T-cell (primary cell): ENCODE measurements around the gene AP3B2. TPM values are rescaled to one million over a fixed set of nuclear protein-coding genes. Genes with fewer than 3 reads are reported as not detected.

Experiments used
- ATAC-seq, 4 experiments: fragments of 200-7000 bp in 3 of 4; fragments of 150-1000 bp in 1 of 4; cut with Tn5 transposase; replicated peaks in 1 of 4; 1 replicate in 3 of 4; 2 replicates in 1 of 4; pipeline ENCODE4 v1.10.0; 2021; ENCODE audit warnings: moderate library complexity in 3 of 4, mild to moderate bottlenecking in 2 of 4, moderate number of reproducible peaks in 1 of 4
- CTCF ChIA-PET, 2 donors: fragments of 300-600 bp; sonication (Branson Sonifier 250); formaldehyde crosslinking; loops; one replicate each; lab custom pipeline; 2022; ENCODE audit warnings: antibody characterized with exemption in 2 of 2; lab: Charles Lee
- POLR2A ChIA-PET, 2 donors: fragments of 300-600 bp; sonication (Branson Sonifier 250); formaldehyde crosslinking; loops; one replicate each; lab custom pipeline; 2022; ENCODE audit warnings: antibody characterized with exemption in 2 of 2; lab: Charles Lee
- DNase-seq, 35 experiments: peaks; one replicate each; pipeline versions ENCODE4 v3.0.0 to v3.0.0-alpha.2; 2013 to 2023
- H3K27ac ChIP-seq: one replicate; pipeline ENCODE4 v1.5.1; 2013; ENCODE audit warnings: low read length
- H3K27me3 ChIP-seq, 2 experiments: replicated peaks in 1 of 2; 1 replicate in 1 of 2; 2 replicates in 1 of 2; pipeline versions ENCODE4 v1.6.1 to v1.7.0; 2013; ENCODE audit warnings: low read length in 1 of 2, mixed read lengths in 1 of 2; ENCODE audit not compliant: control insufficient read depth in 2 of 2, insufficient read depth in 2 of 2; ENCODE audit errors: extremely low read depth in 1 of 2
- H3K36me3 ChIP-seq, 2 donors: 1 replicate in 1 of 2; 2 replicates in 1 of 2; pipeline versions ENCODE4 v1.6.1 to v1.7.0; 2013; ENCODE audit warnings: low read length in 1 of 2; ENCODE audit not compliant: control insufficient read depth in 2 of 2, insufficient read depth in 1 of 2; ENCODE audit errors: extremely low read depth in 1 of 2
- H3K4me1 ChIP-seq, 2 experiments: 1 replicate in 1 of 2; 2 replicates in 1 of 2; pipeline versions ENCODE4 v1.6.1 to v1.7.0; 2013; ENCODE audit warnings: low read length in 2 of 2, mixed read lengths in 1 of 2; ENCODE audit not compliant: insufficient read depth in 2 of 2, control insufficient read depth in 1 of 2; ENCODE audit errors: extremely low read depth in 1 of 2
- H3K4me3 ChIP-seq, 2 donors: 1 replicate in 1 of 2; 2 replicates in 1 of 2; pipeline versions ENCODE4 v1.5.1 to v1.7.0; 2013; ENCODE audit warnings: mild to moderate bottlenecking in 2 of 2, low read length in 1 of 2, moderate library complexity in 1 of 2; ENCODE audit not compliant: control insufficient read depth in 1 of 2; ENCODE audit errors: extremely low read depth in 1 of 2
- H3K9me3 ChIP-seq: 2 replicates; pipeline ENCODE4 v1.7.0; 2013
- H3K27ac Mint-ChIP-seq, 2 donors: one replicate each; pipeline ENCODE4 v1.8.0; 2020 to 2021; ENCODE audit warnings: mild to moderate bottlenecking in 2 of 2, mixed read lengths in 2 of 2
- H3K27me3 Mint-ChIP-seq, 2 donors: one replicate each; pipeline ENCODE4 v1.8.0; 2021 to 2022; ENCODE audit warnings: mixed read lengths in 2 of 2
- H3K36me3 Mint-ChIP-seq: one replicate; pipeline ENCODE4 v1.8.0; 2021; ENCODE audit warnings: mixed read lengths
- H3K4me1 Mint-ChIP-seq, 3 donors: one replicate each; pipeline ENCODE4 v1.8.0; 2020 to 2022; ENCODE audit warnings: mixed read lengths in 3 of 3, mild to moderate bottlenecking in 1 of 3
- H3K4me3 Mint-ChIP-seq, 3 donors: one replicate each; pipeline ENCODE4 v1.8.0; 2020 to 2022; ENCODE audit warnings: mild to moderate bottlenecking in 3 of 3, mixed read lengths in 3 of 3, moderate library complexity in 3 of 3
- H3K9me3 Mint-ChIP-seq, 3 donors: one replicate each; pipeline ENCODE4 v1.8.0; 2020 to 2022; ENCODE audit warnings: mixed read lengths in 3 of 3
- WGBS: methylation state at CpG from one replicate; pipeline ENCODE4 v1.1.5; 2013; ENCODE audit warnings: missing lambda C conversion rate; ENCODE audit not compliant: insufficient coverage; 5-methylcytosine and 5-hydroxymethylcytosine counted together
- total RNA-seq, 35 experiments: library from RNA in 6 of 35; stranded (reverse) in 6 of 35; fragments of 120-200 nt in 1 of 35; gene quantifications; one replicate each; pipeline versions ENCODE4 v1.2.1 to v1.2.4 and lab custom pipeline; 2013 to 2026

The AP3B2 gene
- total RNA-seq, 5 donors from 2014 or later (not counting 1 experiment from before 2014, with no cell fraction given) = 0.23 to 5.8 (median 0.76) TPM

- ChIA-PET POLR2A (no interaction called here), CTCF (no interaction called here)
- no peak overlapping the region for H3K27ac ChIP-seq
- no peak for ATAC-seq
- H3K27ac Mint-ChIP-seq = no peak overlapping the region
- H3K36me3 ChIP-seq = no peaks in the 10 kb centered on the region
- peaks cover 0 to 3% of the 10 kb centered on the region in 2 experiments for H3K4me1 ChIP-seq
- peaks cover 0 to 4% of the 10 kb centered on the region in 2 experiments for H3K27me3 ChIP-seq
- H3K4me1 Mint-ChIP-seq = peaks cover 2 to 5% (median 3%) of the 10 kb centered on the region in 3 donors
- H3K9me3 ChIP-seq = no peaks in the 10 kb centered on the region
- H3K27me3 Mint-ChIP-seq = no peaks in the 10 kb centered on the region
- H3K4me3 ChIP-seq = no peak overlapping the region
- H3K36me3 Mint-ChIP-seq = no peaks in the 10 kb centered on the region
- 69% methylated on average over 2 of the region's 2 CpGs for WGBS
- no peak for DNase-seq
- H3K4me3 Mint-ChIP-seq = no peak overlapping the region
- no peaks in the 10 kb centered on the region for H3K9me3 Mint-ChIP-seq
Observed at GRCh38 chr15:82674873-82675272, 34.8 kb downstream of the AP3B2 start.

DNA sequence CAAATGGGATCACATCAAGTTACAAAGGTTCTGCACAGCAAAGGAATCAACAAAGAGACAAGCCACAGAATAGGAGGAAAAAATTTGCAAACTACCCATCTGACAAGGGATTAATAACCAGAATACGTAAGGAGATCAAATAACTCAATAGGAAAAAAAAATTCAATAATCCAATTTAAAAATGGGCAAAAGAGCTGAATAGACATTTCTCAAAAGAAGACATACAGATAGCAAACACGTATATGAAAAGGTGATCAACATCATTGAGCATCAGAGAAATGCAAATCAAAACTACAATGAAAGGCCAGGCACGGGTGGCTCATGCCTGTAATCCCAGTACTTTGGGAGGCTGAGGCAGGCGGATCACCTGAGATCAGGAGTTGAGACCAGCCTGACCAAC lies 39.0 kb downstream of the AP3B2 start:
- H3K9me3 ChIP-seq = no peaks in the 10 kb centered on the region
- no peak for ATAC-seq
- H3K4me1 Mint-ChIP-seq = no peaks in the 10 kb centered on the region
- WGBS = 73% methylated on average over 2 of the region's 4 CpGs
- H3K27me3 Mint-ChIP-seq = peaks cover 4 to 5% of the 10 kb centered on the region in 2 donors
- CTCF ChIA-PET = no interaction called here
- H3K4me3 Mint-ChIP-seq = no peak overlapping the region
- no peaks in the 10 kb centered on the region for H3K9me3 Mint-ChIP-seq
- no peaks in the 10 kb centered on the region for H3K36me3 Mint-ChIP-seq
- POLR2A ChIA-PET = no interaction called here
- no peak for DNase-seq
- H3K4me1 ChIP-seq = no peaks in the 10 kb centered on the region
- no peak overlapping the region for H3K27ac Mint-ChIP-seq
- H3K27me3 ChIP-seq = peaks cover 0 to 19% of the 10 kb centered on the region in 2 experiments
- H3K4me3 ChIP-seq = no peak overlapping the region
- H3K27ac ChIP-seq = no peak overlapping the region
- no peaks in the 10 kb centered on the region for H3K36me3 ChIP-seq

DNA sequence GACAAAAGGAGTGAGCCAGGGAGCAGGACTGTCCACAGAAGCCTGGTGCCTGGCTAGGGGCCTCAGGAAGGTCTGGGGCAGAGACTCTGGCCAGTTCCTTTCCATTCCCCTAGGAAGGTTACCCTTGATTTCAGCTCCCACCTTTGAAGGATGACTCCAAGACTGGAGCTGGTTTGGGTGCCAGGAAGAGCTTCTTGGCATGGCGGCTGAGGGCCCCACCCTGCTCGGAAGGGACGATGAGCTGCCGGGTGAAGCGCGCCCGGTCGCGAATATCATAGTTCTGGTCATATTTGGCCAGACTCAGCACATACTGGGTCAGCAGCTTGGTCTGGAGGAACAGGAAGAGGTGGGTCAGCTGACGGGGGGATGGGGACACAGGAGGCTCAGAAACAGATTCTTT lies 43.1 kb downstream of the AP3B2 start:
- peaks cover 0 to 53% of the 10 kb centered on the region in 2 experiments for H3K27me3 ChIP-seq
- WGBS = 90% methylated on average over 8 of the region's 10 CpGs
- H3K9me3 ChIP-seq = no peaks in the 10 kb centered on the region
- ATAC-seq = no peak
- H3K27me3 Mint-ChIP-seq = peaks cover 17 to 30% of the 10 kb centered on the region in 2 donors
- no peak for DNase-seq
- H3K4me3 ChIP-seq = no peak overlapping the region
- no peaks in the 10 kb centered on the region for H3K36me3 Mint-ChIP-seq
- POLR2A ChIA-PET = no interaction called here
- H3K27ac Mint-ChIP-seq = no peak overlapping the region
- CTCF ChIA-PET = no interaction called here
- H3K36me3 ChIP-seq = no peaks in the 10 kb centered on the region
- no peak overlapping the region for H3K27ac ChIP-seq
- no peaks in the 10 kb centered on the region for H3K4me1 Mint-ChIP-seq
- no peak overlapping the region for H3K4me3 Mint-ChIP-seq
- no peaks in the 10 kb centered on the region for H3K4me1 ChIP-seq
- H3K9me3 Mint-ChIP-seq = no peaks in the 10 kb centered on the region

DNA sequence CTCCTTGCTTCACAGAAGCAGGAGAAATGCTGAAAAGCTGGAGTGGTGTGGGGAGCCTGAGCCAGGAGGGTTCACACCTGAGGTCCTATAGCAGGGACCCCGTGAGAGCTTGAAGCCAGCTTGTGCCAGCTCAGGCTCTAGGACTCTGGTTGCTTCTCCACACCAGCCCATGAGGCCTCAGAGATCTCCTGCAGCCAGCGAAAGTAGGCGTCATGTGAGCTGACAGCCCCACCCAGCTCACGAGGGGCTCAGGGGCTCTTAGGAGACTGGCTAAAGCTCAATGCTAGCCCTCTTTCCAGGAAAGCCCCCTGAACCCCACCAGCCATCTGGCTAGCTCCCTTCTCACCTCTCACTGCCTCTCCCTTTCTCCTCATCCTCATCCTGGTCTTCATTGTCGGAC lies 45.7 kb downstream of the AP3B2 start:
- no peak overlapping the region for H3K4me3 Mint-ChIP-seq
- no peak for ATAC-seq
- no peak for DNase-seq
- CTCF ChIA-PET = interaction anchor here in 1 of 2 donors (0.6 kb wide), 1 partner anchor 18 kb away, joined by 7 read pairs; no protein-coding TSS in a partner anchor
- Histone ChIP-seq H3K36me3 (no peaks in the 10 kb centered on the region), H3K27me3 (peaks cover 0 to 62% of the 10 kb centered on the region in 2 experiments), H3K4me3 (no peak overlapping the region), H3K4me1 (no peaks in the 10 kb centered on the region), H3K9me3 (no peaks in the 10 kb centered on the region), H3K27ac (no peak overlapping the region)
- H3K27me3 Mint-ChIP-seq = peaks cover 25 to 39% of the 10 kb centered on the region in 2 donors
- no peak overlapping the region for H3K27ac Mint-ChIP-seq
- H3K36me3 Mint-ChIP-seq = no peaks in the 10 kb centered on the region
- no peaks in the 10 kb centered on the region for H3K4me1 Mint-ChIP-seq
- POLR2A ChIA-PET = no interaction called here
- H3K9me3 Mint-ChIP-seq = no peaks in the 10 kb centered on the region
- WGBS = 78% methylated on average over 5 of the region's 5 CpGs

- Histone ChIP-seq H3K9me3 (no peaks in the 10 kb centered on the region), H3K27me3 (peaks cover 0 to 62% of the 10 kb centered on the region in 2 experiments), H3K27ac (no peak overlapping the region), H3K4me3 (no peak overlapping the region), H3K36me3 (no peaks in the 10 kb centered on the region), H3K4me1 (no peaks in the 10 kb centered on the region)
- CTCF ChIA-PET = no interaction called here
- Mint-ChIP-seq H3K27me3 (peaks cover 21 to 39% of the 10 kb centered on the region in 2 donors), H3K4me1 (no peaks in the 10 kb centered on the region), H3K27ac (no peak overlapping the region), H3K9me3 (no peaks in the 10 kb centered on the region), H3K4me3 (no peak overlapping the region), H3K36me3 (no peaks in the 10 kb centered on the region)
- POLR2A ChIA-PET = no interaction called here
- DNase-seq = peak in 21 of 35 experiments; percentile 10 to 63 (median 29)
- 40% methylated on average over 1 of the region's 4 CpGs for WGBS
- ATAC-seq = no peak
Observed at GRCh38 chr15:82663186-82663600, 46.5 kb downstream of the AP3B2 start.

GRCh38 chr15:82662641-82663040 lies 47.0 kb downstream of the AP3B2 start:
- DNase-seq (no peak), ATAC-seq (no peak)
- CTCF ChIA-PET = no interaction called here
- Mint-ChIP-seq H3K27ac (no peak overlapping the region), H3K4me3 (no peak overlapping the region), H3K9me3 (no peaks in the 10 kb centered on the region), H3K4me1 (no peaks in the 10 kb centered on the region), H3K36me3 (no peaks in the 10 kb centered on the region), H3K27me3 (peaks cover 21 to 39% of the 10 kb centered on the region in 2 donors)
- Histone ChIP-seq H3K27me3 (peaks cover 0 to 59% of the 10 kb centered on the region in 2 experiments), H3K36me3 (no peaks in the 10 kb centered on the region), H3K27ac (no peak overlapping the region), H3K4me3 (no peak overlapping the region), H3K4me1 (no peaks in the 10 kb centered on the region), H3K9me3 (no peaks in the 10 kb centered on the region)
- WGBS = 61% methylated on average over 3 of the region's 9 CpGs
- POLR2A ChIA-PET = no interaction called here

DNA sequence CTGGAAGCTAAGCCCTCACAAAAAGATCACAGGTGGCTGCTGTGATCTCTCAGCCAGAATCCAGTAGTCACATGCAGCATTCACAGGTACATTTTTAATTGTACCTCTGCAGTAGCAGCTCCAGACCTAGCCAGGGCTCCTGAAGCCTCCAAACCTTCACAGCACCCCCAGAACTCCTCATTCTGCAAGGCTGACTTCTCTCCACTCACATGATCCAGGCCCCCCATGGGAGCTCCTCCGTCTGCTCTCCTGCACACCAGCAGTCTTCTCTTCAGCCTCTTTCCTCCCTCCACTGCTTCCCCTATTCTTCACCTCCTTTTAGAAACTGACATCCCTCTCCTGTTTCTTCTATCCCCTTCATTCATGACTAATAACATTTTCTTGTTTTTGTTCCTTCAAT lies 49.3 kb downstream of the AP3B2 start:
- no peak overlapping the region for H3K4me3 Mint-ChIP-seq
- DNase-seq (no peak), ATAC-seq (no peak)
- H3K27ac ChIP-seq = no peak overlapping the region
- H3K4me1 Mint-ChIP-seq = no peaks in the 10 kb centered on the region
- CTCF ChIA-PET = no interaction called here
- POLR2A ChIA-PET = no interaction called here
- H3K9me3 ChIP-seq = no peaks in the 10 kb centered on the region
- no peaks in the 10 kb centered on the region for H3K36me3 Mint-ChIP-seq
- H3K27me3 Mint-ChIP-seq = peaks cover 29 to 39% of the 10 kb centered on the region in 2 donors
- no peaks in the 10 kb centered on the region for H3K36me3 ChIP-seq
- no peak overlapping the region for H3K4me3 ChIP-seq
- peaks cover 0 to 54% of the 10 kb centered on the region in 2 experiments for H3K27me3 ChIP-seq
- no peaks in the 10 kb centered on the region for H3K9me3 Mint-ChIP-seq
- no peak overlapping the region for H3K27ac Mint-ChIP-seq
- 75% methylated on average over 1 of the region's 1 CpG for WGBS
- H3K4me1 ChIP-seq = no peaks in the 10 kb centered on the region
